NB4 (cell line): ENCODE results near the gene TOB1.

Experiments
- DNase-seq: peaks from one replicate; pipeline ENCODE4 v3.0.0; 2010; ENCODE audit warnings: low read depth
- H3K4me3 ChIP-seq: one replicate; pipeline ENCODE4 v1.5.1; 2011; ENCODE audit warnings: mild to moderate bottlenecking, low read depth, low read length, moderate library complexity
- CTCF ChIP-seq: IDR thresholded peaks from one replicate; pipeline ENCODE4 v1.5.1; 2012; ENCODE audit warnings: low read depth, low read length
- MYC ChIP-seq: IDR thresholded peaks from 2 replicates; pipeline ENCODE4 v1.6.1; 2011; ENCODE audit warnings: low read depth, low read length
- POLR2A ChIP-seq: IDR thresholded peaks from 2 replicates; pipeline ENCODE4 v1.6.1; 2011; ENCODE audit warnings: mild to moderate bottlenecking; ENCODE audit not compliant: insufficient read length; ENCODE audit errors: extremely low read depth
- TF ChIP-seq, protein P1 (sequence below): IDR thresholded peaks from 2 replicates; pipeline ENCODE4 v1.6.1; 2011; ENCODE audit warnings: low read depth, low read length

Gene TOB1

DNA sequence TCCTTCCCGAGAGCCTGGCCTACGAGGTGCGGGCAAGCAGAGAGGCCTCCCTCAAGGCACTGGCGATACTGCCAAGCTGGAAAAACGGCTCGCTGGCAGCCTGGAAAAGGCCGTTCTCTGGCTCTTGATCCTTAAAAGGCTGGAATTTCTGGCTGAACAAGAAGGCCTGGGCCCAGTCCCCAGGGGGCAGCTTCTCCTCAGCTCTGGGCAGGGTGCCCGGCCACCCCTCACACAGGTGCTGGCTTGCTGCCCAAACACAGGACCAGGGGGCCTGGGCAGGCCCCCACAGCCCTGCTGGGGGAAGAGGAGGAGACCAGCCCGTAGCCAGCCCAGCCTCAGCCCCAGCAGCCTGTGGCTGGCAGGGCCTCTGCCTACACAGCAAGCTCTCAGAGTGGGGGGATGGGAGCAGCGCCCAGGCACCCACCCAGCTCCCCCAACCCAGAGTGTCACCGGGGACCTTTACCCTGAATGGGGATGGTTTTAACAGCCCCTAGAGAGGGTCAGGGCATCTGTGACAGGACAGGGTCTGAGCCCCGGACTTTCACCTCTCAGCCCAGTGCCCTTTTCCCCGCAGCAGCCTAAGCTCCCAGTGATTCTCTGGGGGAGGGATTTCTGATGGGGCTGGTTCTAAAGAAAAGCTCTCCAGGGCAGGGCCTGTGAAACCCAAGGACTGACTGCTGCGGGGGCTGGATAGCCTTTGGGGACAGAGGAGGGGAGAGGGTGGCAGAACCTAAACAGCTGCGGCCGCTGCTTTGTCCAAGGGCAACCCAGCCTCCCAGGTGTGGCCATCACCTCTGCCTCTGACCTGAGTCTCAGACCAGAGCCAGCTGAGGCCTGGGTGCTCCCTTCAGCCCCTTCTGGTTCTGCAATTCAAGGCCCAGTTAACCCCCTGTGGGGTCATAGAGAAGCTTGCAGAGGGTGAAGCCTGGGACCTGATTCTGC, 38.6 kb upstream of the TOB1 start:
- TF ChIP-seq, protein P1, sequence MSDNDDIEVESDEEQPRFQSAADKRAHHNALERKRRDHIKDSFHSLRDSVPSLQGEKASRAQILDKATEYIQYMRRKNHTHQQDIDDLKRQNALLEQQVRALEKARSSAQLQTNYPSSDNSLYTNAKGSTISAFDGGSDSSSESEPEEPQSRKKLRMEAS: no peak
- TF ChIP-seq POLR2A (no peak), MYC (no peak), CTCF (no peak)
- H3K4me3 ChIP-seq: no peak overlapping the region
- DNase-seq: no peak

GRCh38 chr17:50903604-50904517, 37.7 kb upstream of the TOB1 start:
- no peak overlapping the region for H3K4me3 ChIP-seq
- TF ChIP-seq CTCF (no peak), POLR2A (no peak), MYC (no peak)
- TF ChIP-seq, protein P1: no peak
- no peak for DNase-seq

GRCh38 chr17:50902372-50903353, 36.5 kb upstream of the TOB1 start:
- DNase-seq: no peak
- no peak for TF ChIP-seq CTCF
- TF ChIP-seq MYC: no peak
- TF ChIP-seq POLR2A: no peak
- no peak overlapping the region for H3K4me3 ChIP-seq

DNA sequence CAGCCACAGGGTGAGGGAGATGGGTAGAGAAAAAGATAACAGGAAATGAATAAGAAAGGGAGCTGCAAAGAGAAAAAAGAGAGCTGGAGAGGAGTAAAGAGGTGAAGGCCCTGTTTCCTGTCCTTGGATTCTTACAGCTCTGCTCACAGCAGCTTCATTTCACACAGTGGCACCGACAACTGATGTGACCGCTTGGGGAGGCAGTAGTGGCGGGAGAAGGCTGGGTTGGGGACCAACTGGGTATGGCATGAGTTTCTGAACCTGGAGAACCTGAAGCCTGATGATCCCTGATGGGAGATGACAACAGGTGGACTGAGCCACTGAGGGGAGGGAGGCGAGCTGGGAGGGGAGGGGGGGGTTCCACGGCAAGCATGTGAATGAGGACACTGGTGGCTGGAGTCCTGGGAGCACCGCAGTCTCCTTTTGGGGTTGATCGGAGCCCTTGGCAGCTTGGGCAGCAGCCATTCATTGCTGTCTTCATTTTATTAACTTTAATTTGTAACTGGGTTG, 34.3 kb upstream of the TOB1 start:
- no peak for TF ChIP-seq MYC
- TF ChIP-seq POLR2A: no peak
- TF ChIP-seq, protein P1: no peak
- no peak for TF ChIP-seq CTCF
- no peak for DNase-seq

More for the DNA sequence above, 34.3 kb upstream of the TOB1 start:
- H3K4me3 ChIP-seq: no peak overlapping the region
